Colonic mucosa (tissue), 4 donors: ENCODE data around the gene EN1. TPM values are rescaled to one million over a fixed set of nuclear protein-coding genes. Genes with fewer than 3 reads are reported as not detected.

Experiments
- DNase-seq: peaks from one replicate; pipeline ENCODE4 v3.0.0-alpha.2; 2020
- H3K27ac ChIP-seq: fragments of 200-600 bp; one replicate; pipeline ENCODE4 v1.8.0; 2021
- H3K27me3 ChIP-seq: fragments of 200-600 bp; one replicate; pipeline ENCODE4 v1.8.0; 2021
- H3K36me3 ChIP-seq: fragments of 200-600 bp; one replicate; pipeline ENCODE4 v1.8.0; 2021
- H3K4me1 ChIP-seq: fragments of 200-600 bp; one replicate; pipeline ENCODE4 v1.8.0; 2021; ENCODE audit warnings: mild to moderate bottlenecking
- H3K4me3 ChIP-seq: fragments of 200-600 bp; one replicate; pipeline ENCODE4 v1.8.0; 2021
- H3K9ac ChIP-seq, 2 donors: one replicate each; pipeline ENCODE4 v1.7.0; 2013; ENCODE audit warnings: control low read depth in 2 of 2, low read depth in 2 of 2, low read length in 2 of 2
- H3K9me3 ChIP-seq: fragments of 200-600 bp; one replicate; pipeline ENCODE4 v1.8.0; 2021
- CTCF ChIP-seq: fragments of 200-600 bp; IDR thresholded peaks from one replicate; pipeline ENCODE4 v1.8.0; 2022; ENCODE audit warnings: antibody characterized with exemption, mild to moderate bottlenecking
- intact Hi-C: fragments of 100-400 bp; cut with DNase I; formaldehyde crosslinking; loops from one replicate; pipeline ENCODE4 v1.14.1; 2022
- total RNA-seq, 2 donors: library from RNA; stranded (reverse); fragmentation: NEBNext Ultra II Directional in 1 of 2; extraction: Animal tissue kit (Norgen Biotek cat#: 25700) in 1 of 2; gene quantifications; one replicate each; pipeline ENCODE4 v1.2.1, GENCODE V29; 2021
- donor health status: healthy.
- donor health status: DM: no; HTN: no; CAD: no.
- donor health status: DM: no; HTN: no; CAD: no.

EN1 gene
- total RNA-seq, 2 donors from 2014 or later, result not detected

GRCh38 chr2:118812552-118812951 is 34.9 kb downstream of the EN1 start:
- Histone ChIP-seq H3K27me3 (peaks cover 5% of the 10 kb centered on the region), H3K36me3 (no peaks in the 10 kb centered on the region), H3K9me3 (no peaks in the 10 kb centered on the region), H3K27ac (no peak overlapping the region), H3K9ac (no peak overlapping the region), H3K4me1 (no peaks in the 10 kb centered on the region), H3K4me3 (no peak overlapping the region)
- DNase-seq, result no peak
- no peak for TF ChIP-seq CTCF
- intact Hi-C loops, result no loop called here

DNA sequence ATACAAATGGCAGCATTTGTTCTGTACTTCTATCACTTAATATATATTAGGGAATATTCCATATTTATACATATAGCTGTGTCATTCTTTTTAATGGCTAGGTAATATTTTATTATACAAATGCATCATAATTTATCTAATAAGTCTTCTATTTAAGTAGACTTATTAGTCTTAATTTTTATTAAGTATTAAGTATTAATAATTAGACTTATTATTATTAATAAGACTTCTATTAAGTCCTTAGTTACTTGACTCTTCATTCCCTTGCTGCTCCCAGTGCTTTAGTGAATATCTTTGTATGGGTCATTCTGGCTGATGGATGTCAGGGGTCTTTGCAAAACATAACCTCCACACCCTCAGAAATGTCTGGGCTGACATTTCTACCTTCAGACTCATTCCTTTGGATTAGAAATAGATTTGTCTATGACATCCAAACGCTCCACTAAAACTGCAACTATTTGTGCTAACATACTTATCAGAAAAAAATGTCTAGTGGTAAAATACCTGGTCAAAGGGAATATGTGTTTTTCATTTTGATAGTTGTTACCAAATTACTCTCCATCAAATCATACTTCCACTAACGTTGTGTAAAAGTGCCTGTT is 35.8 kb downstream of the EN1 start:
- no peak for DNase-seq
- no peaks in the 10 kb centered on the region for H3K4me1 ChIP-seq
- no peaks in the 10 kb centered on the region for H3K9me3 ChIP-seq
- H3K27ac ChIP-seq, result no peak overlapping the region
- H3K36me3 ChIP-seq, result no peaks in the 10 kb centered on the region
- no peak for TF ChIP-seq CTCF
- peaks cover 9% of the 10 kb centered on the region for H3K27me3 ChIP-seq
- no peak overlapping the region for H3K9ac ChIP-seq
- H3K4me3 ChIP-seq, result no peak overlapping the region
- intact Hi-C loops, result no loop called here

- Histone ChIP-seq H3K9me3 (no peaks in the 10 kb centered on the region), H3K9ac (no peak overlapping the region), H3K27me3 (peaks cover 9% of the 10 kb centered on the region), H3K27ac (no peak overlapping the region), H3K4me1 (no peaks in the 10 kb centered on the region), H3K4me3 (no peak overlapping the region), H3K36me3 (no peaks in the 10 kb centered on the region)
- DNase-seq, result no peak
- TF ChIP-seq CTCF, result no peak
- intact Hi-C loops, result no loop called here
These were observed 36.7 kb downstream of the EN1 start for GRCh38 chr2:118810766-118811165.

DNA sequence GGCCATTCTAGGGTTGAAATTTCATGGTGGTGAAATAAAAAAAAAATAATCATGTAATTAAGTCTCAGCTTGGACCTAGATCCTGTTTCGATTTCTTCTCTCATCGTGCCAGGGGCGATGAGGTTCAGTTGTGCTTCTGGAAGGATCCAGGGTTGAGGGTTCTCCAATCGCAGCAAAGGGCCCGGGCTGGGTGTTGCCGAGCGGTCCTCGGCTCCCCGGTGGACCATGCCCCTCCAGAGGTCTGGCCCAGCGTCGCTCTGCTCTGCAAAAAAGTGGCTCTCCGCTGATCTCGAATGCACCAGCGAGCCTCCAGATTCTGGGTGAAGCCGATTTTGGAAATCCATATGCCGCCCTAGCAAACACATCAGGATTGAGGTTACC is 39.0 kb downstream of the EN1 start:
- TF ChIP-seq CTCF, result no peak
- Histone ChIP-seq H3K9me3 (no peaks in the 10 kb centered on the region), H3K36me3 (no peaks in the 10 kb centered on the region), H3K9ac (no peak overlapping the region), H3K27me3 (peaks cover 5% of the 10 kb centered on the region), H3K27ac (no peak overlapping the region), H3K4me3 (no peak overlapping the region), H3K4me1 (no peaks in the 10 kb centered on the region)
- intact Hi-C loops, result no loop called here
- DNase-seq, result no peak

- Histone ChIP-seq H3K4me3 (no peak overlapping the region), H3K36me3 (no peaks in the 10 kb centered on the region), H3K27me3 (peaks cover 5% of the 10 kb centered on the region), H3K9me3 (no peaks in the 10 kb centered on the region), H3K27ac (no peak overlapping the region), H3K4me1 (no peaks in the 10 kb centered on the region), H3K9ac (no peak overlapping the region)
- no peak for TF ChIP-seq CTCF
- intact Hi-C loops, result no loop called here
- no peak for DNase-seq
These were observed 39.6 kb downstream of the EN1 start for GRCh38 chr2:118807668-118808428.
